B cell (primary cell): Measurements from ENCODE around the gene RNF112. TPM values are rescaled to one million over a fixed set of nuclear protein-coding genes. Genes with fewer than 3 reads are reported as not detected.

Experiments
- ATAC-seq: fragments of 200-7000 bp; cut with Tn5 transposase; one replicate; pipeline ENCODE4 v1.10.0; 2021; ENCODE audit warnings: low read depth, mild to moderate bottlenecking, moderate number of reproducible peaks, moderate library complexity
- CTCF ChIA-PET: fragments of 350-600 bp; sonication (Branson Sonifier 250); formaldehyde crosslinking; loops from one replicate; lab custom pipeline; 2021; ENCODE audit warnings: antibody characterized with exemption, inconsistent platforms; lab: Charles Lee
- POLR2A ChIA-PET: fragments of 350-600 bp; sonication (Branson Sonifier 250); formaldehyde crosslinking; loops from one replicate; lab custom pipeline; 2021; ENCODE audit warnings: antibody characterized with exemption; lab: Charles Lee
- DNase-seq: peaks from one replicate; pipeline ENCODE4 v3.0.0; 2013
- H2AFZ ChIP-seq: 2 replicates; pipeline ENCODE4 v1.6.1; 2012; ENCODE audit warnings: mild to moderate bottlenecking, low read depth, low read length; ENCODE audit not compliant: insufficient read depth, poor library complexity, severe bottlenecking
- H3K27ac ChIP-seq, 2 donors: 1 replicate in 1 of 2; 2 replicates in 1 of 2; pipeline ENCODE4 v1.5.1; 2012 to 2013; ENCODE audit warnings: low read length in 2 of 2, mild to moderate bottlenecking in 2 of 2, moderate library complexity in 1 of 2
- H3K27me3 ChIP-seq, 4 experiments: fragments of 200-600 bp in 1 of 4; sonication (generic) in 1 of 4; replicated peaks in 1 of 4; 1 replicate in 2 of 4; 2 replicates in 2 of 4; pipeline versions ENCODE4 v1.6.1 to v1.7.0; 2013 to 2016; ENCODE audit warnings: low read length in 3 of 4, mild to moderate bottlenecking in 2 of 4, mixed read lengths in 1 of 4, moderate library complexity in 1 of 4; ENCODE audit not compliant: insufficient read depth in 4 of 4, control insufficient read depth in 3 of 4; ENCODE audit errors: control extremely low read depth in 1 of 4
- H3K36me3 ChIP-seq, 2 experiments: replicated peaks in 1 of 2; 1 replicate in 1 of 2; 2 replicates in 1 of 2; pipeline versions ENCODE4 v1.6.1 to v1.7.1; 2013; ENCODE audit warnings: low read length in 1 of 2; ENCODE audit not compliant: insufficient read depth in 2 of 2, control insufficient read depth in 1 of 2; ENCODE audit errors: control extremely low read depth in 1 of 2, extremely low read depth in 1 of 2
- H3K4me1 ChIP-seq, 2 donors: fragments of 200-600 bp in 1 of 2; sonication (generic) in 1 of 2; 1 replicate in 1 of 2; 2 replicates in 1 of 2; pipeline versions ENCODE4 v1.5.1 to v1.6.1; 2013 to 2017; ENCODE audit warnings: low read length in 2 of 2; ENCODE audit not compliant: control insufficient read depth in 2 of 2, insufficient read depth in 2 of 2
- H3K4me2 ChIP-seq: replicated peaks from 2 replicates; pipeline ENCODE3; 2012; ENCODE audit warnings: mild to moderate bottlenecking, low read depth, low read length; ENCODE audit not compliant: poor library complexity, severe bottlenecking
- H3K4me3 ChIP-seq, 5 experiments: fragments of 200-600 bp in 1 of 5; sonication (generic) in 1 of 5; 1 replicate in 3 of 5; 2 replicates in 2 of 5; pipeline versions ENCODE4 v1.5.1 to v1.7.0; 2011 to 2016; ENCODE audit warnings: low read length in 4 of 5, mild to moderate bottlenecking in 4 of 5, low read depth in 2 of 5, control low read depth in 1 of 5, moderate library complexity in 1 of 5; ENCODE audit not compliant: insufficient read depth in 1 of 5; ENCODE audit errors: control extremely low read depth in 1 of 5, extremely low read depth in 1 of 5
- H3K79me2 ChIP-seq: fragments of 200-600 bp; sonication (generic); one replicate; pipeline ENCODE4 v1.6.0; 2016; ENCODE audit warnings: low read length; ENCODE audit not compliant: control insufficient read depth, insufficient read depth
- H3K9ac ChIP-seq: fragments of 200-600 bp; sonication (generic); 2 replicates; pipeline ENCODE4 v1.6.1; 2017; ENCODE audit warnings: mild to moderate bottlenecking, low read length, moderate library complexity
- H3K9me3 ChIP-seq, 3 donors: one replicate each; pipeline versions ENCODE4 v1.6.1 to v1.7.1; 2013; ENCODE audit warnings: low read length in 2 of 3; ENCODE audit not compliant: control insufficient read depth in 2 of 3, insufficient read depth in 1 of 3; ENCODE audit errors: control extremely low read depth in 1 of 3
- H4K20me1 ChIP-seq: 2 replicates; pipeline ENCODE4 v1.6.0; 2012; ENCODE audit warnings: mild to moderate bottlenecking, low read length; ENCODE audit not compliant: insufficient read depth, control insufficient read depth, poor library complexity, severe bottlenecking
- H3K27ac Mint-ChIP-seq: one replicate; pipeline ENCODE4 v1.8.0; 2021; ENCODE audit warnings: mixed read lengths
- H3K27me3 Mint-ChIP-seq: one replicate; pipeline ENCODE4 v1.8.0; 2021; ENCODE audit warnings: mixed read lengths
- H3K4me1 Mint-ChIP-seq: one replicate; pipeline ENCODE4 v1.8.0; 2021; ENCODE audit warnings: mixed read lengths
- H3K4me3 Mint-ChIP-seq: one replicate; pipeline ENCODE4 v1.8.0; 2021; ENCODE audit warnings: mixed read lengths
- H3K9me3 Mint-ChIP-seq: one replicate; pipeline ENCODE4 v1.8.0; 2022; ENCODE audit warnings: mixed read lengths; ENCODE audit not compliant: insufficient read depth
- CTCF ChIP-seq: fragments of 200-600 bp; IDR thresholded peaks from one replicate; pipeline ENCODE4 v1.8.0; 2022; ENCODE audit warnings: antibody characterized with exemption, mild to moderate bottlenecking
- EZH2 ChIP-seq: IDR thresholded peaks from 2 replicates; pipeline ENCODE4 v1.6.1; 2012; ENCODE audit warnings: borderline replicate concordance, low read depth, mild to moderate bottlenecking, moderate library complexity, low read length; ENCODE audit not compliant: insufficient read depth, poor library complexity, severe bottlenecking
- WGBS: methylation state at CpG from one replicate; pipeline ENCODE4 v1.1.5; 2013; ENCODE audit warnings: missing lambda C conversion rate; ENCODE audit not compliant: insufficient coverage; 5-methylcytosine and 5-hydroxymethylcytosine counted together
- intact Hi-C: fragments of 100-400 bp; cut with micrococcal nuclease; formaldehyde crosslinking; loops from one replicate; pipeline ENCODE4 v1.10.0; 2022
- polyA plus RNA-seq: library from polyadenylated mRNA; depleted of rRNA; stranded (reverse); fragments of >200 nt; gene quantifications from 2 replicates; pipeline ENCODE4 v1.2.3, GENCODE V29; 2012
- total RNA-seq, 2 donors: library from RNA; stranded (reverse); fragments of 120-200 nt in 1 of 2; gene quantifications; 1 replicate in 1 of 2; 2 replicates in 1 of 2; pipeline versions ENCODE4 v1.2.3 to v1.2.4, GENCODE V29; 2013 to 2022

RNF112 gene
- total and polyA plus RNA-seq, 2 donors (not counting 1 experiment from before 2014, with no cell fraction given): 0.30 to 0.62 TPM

GRCh38 chr17:19433255-19433654 lies 22.2 kb downstream of the RNF112 start:
- Histone ChIP-seq H3K27me3 (peaks cover 0 to 2% (median 0%) of the 10 kb centered on the region in 4 experiments), H3K79me2 (no peaks in the 10 kb centered on the region), H3K4me3 (no peak overlapping the region), H3K9ac (no peak overlapping the region), H3K27ac (no peak overlapping the region), H2AFZ (no peak overlapping the region), H3K36me3 (no peaks in the 10 kb centered on the region), H3K9me3 (no peaks in the 10 kb centered on the region), H4K20me1 (no peaks in the 10 kb centered on the region), H3K4me2 (no peak overlapping the region), H3K4me1 (no peaks in the 10 kb centered on the region)
- H3K27me3 Mint-ChIP-seq: peaks cover 3% of the 10 kb centered on the region
- ATAC-seq (no peak), DNase-seq (no peak)
- no peak for TF ChIP-seq CTCF
- no peak for TF ChIP-seq EZH2
- ChIA-PET CTCF (interaction anchor here (0.9 to 2.1 kb wide), 4 partner anchors 16 to 330 kb away, joined by 3 to 22 read pairs (median 6); partner anchors contain the start of gene B9D1), POLR2A (no interaction called here)
- intact Hi-C loops: no loop called here
- no peak overlapping the region for H3K4me3 Mint-ChIP-seq
- no peak overlapping the region for H3K27ac Mint-ChIP-seq
- no peaks in the 10 kb centered on the region for H3K4me1 Mint-ChIP-seq
- 92% methylated on average over 1 of the region's 5 CpGs for WGBS
- no peaks in the 10 kb centered on the region for H3K9me3 Mint-ChIP-seq

GRCh38 chr17:19433727-19434340 lies 22.8 kb downstream of the RNF112 start:
- intact Hi-C loops: no loop called here
- peak; percentile 20 for DNase-seq

More at GRCh38 chr17:19433727-19434340, 22.8 kb downstream of the RNF112 start:
- Histone ChIP-seq H3K4me3 (no peak overlapping the region), H3K9me3 (no peaks in the 10 kb centered on the region), H3K27ac (no peak overlapping the region), H3K4me2 (no peak overlapping the region), H3K36me3 (no peaks in the 10 kb centered on the region), H3K79me2 (no peaks in the 10 kb centered on the region), H3K27me3 (peaks cover 0 to 2% (median 0%) of the 10 kb centered on the region in 4 experiments), H3K4me1 (no peaks in the 10 kb centered on the region), H4K20me1 (no peaks in the 10 kb centered on the region), H3K9ac (no peak overlapping the region), H2AFZ (no peak overlapping the region)
- ChIA-PET POLR2A (no interaction called here), CTCF (interaction anchor here (0.7 to 2.1 kb wide), 6 partner anchors 9 to 332 kb away, joined by 3 to 22 read pairs (median 4); partner anchors contain the start of gene B9D1)
- H3K4me1 Mint-ChIP-seq: no peaks in the 10 kb centered on the region
- no peak overlapping the region for H3K4me3 Mint-ChIP-seq
- H3K9me3 Mint-ChIP-seq: no peaks in the 10 kb centered on the region
- ATAC-seq: no peak
- H3K27me3 Mint-ChIP-seq: peaks cover 3% of the 10 kb centered on the region
- 100% methylated on average over 1 of the region's 2 CpGs for WGBS
- peak; percentile 12 for TF ChIP-seq CTCF
- no peak for TF ChIP-seq EZH2
- no peak overlapping the region for H3K27ac Mint-ChIP-seq
